H1 (cell line): ENCODE data around the gene SLC16A11. TPM values are rescaled to one million over a fixed set of nuclear protein-coding genes. Genes with fewer than 3 reads are reported as not detected.

ENCODE experiments used
- KDM5A ChIP-seq: fragments of 200-600 bp; IDR thresholded peaks from 2 replicates; pipeline ENCODE4 v1.7.1; 2012; ENCODE audit warnings: mild to moderate bottlenecking, low read length, inconsistent platforms, mixed read lengths
- polyA plus RNA-seq, 7 experiments: library from polyadenylated mRNA; depleted of rRNA in 3 of 7; stranded (reverse) in 5 of 7; unstranded in 2 of 7; fragments of >200 nt in 5 of 7; fragments of 200-250 nt in 2 of 7; gene quantifications; 1 replicate in 5 of 7; 2 replicates in 1 of 7; 4 replicates in 1 of 7; pipeline versions ENCODE4 v1.2.1 to v1.2.3, GENCODE V29; 2011 to 2013; ENCODE audit warnings: missing spikeins in 2 of 7, mixed read lengths in 2 of 7
- total RNA-seq: library from RNA; stranded (reverse); fragmentation: NEBNext Ultra II Directional; extraction: Animal tissue kit (Norgen Biotek cat#: 25700); gene quantifications from 2 replicates; pipeline ENCODE4 v1.2.1, GENCODE V29; 2021
- TF ChIP-seq, protein P1 (sequence below), 3 experiments: IDR thresholded peaks; 1 replicate in 2 of 3; 2 replicates in 1 of 3; pipeline versions ENCODE4 v1.5.1 to v1.6.1; 2011; ENCODE audit warnings: low read length in 3 of 3, mild to moderate bottlenecking in 3 of 3, inconsistent platforms in 2 of 3, low read depth in 1 of 3, moderate library complexity in 1 of 3; ENCODE audit not compliant: insufficient read depth in 1 of 3; ENCODE audit errors: control extremely low read depth in 1 of 3

The SLC16A11 gene
- total and polyA plus RNA-seq, 2 of the 8 experiments (the other 6 are each of a cell fraction or from before 2014, with no cell fraction given) = 0.35 to 0.39 TPM

DNA sequence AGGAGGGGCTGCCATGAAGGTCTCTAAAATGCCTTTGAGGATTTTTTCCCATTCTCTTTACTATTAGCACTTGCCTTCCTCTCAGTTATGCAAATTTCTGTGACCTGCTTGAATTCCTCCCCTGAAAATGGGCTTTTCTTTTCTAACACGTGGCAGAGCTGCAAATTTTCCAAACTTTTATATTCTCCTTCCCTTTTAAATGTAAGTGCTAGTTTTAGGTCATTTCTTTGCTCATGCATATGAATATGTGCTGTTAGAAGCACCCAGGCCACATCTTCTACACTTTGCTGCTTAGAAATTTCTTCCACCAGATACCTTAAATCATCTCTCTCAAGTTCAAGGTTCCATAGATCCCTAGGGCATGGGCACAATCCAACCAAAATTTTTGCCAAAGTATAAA, 24.4 kb upstream of the SLC16A11 start (continued):
- TF ChIP-seq, protein P1, sequence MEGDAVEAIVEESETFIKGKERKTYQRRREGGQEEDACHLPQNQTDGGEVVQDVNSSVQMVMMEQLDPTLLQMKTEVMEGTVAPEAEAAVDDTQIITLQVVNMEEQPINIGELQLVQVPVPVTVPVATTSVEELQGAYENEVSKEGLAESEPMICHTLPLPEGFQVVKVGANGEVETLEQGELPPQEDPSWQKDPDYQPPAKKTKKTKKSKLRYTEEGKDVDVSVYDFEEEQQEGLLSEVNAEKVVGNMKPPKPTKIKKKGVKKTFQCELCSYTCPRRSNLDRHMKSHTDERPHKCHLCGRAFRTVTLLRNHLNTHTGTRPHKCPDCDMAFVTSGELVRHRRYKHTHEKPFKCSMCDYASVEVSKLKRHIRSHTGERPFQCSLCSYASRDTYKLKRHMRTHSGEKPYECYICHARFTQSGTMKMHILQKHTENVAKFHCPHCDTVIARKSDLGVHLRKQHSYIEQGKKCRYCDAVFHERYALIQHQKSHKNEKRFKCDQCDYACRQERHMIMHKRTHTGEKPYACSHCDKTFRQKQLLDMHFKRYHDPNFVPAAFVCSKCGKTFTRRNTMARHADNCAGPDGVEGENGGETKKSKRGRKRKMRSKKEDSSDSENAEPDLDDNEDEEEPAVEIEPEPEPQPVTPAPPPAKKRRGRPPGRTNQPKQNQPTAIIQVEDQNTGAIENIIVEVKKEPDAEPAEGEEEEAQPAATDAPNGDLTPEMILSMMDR (IDR thresholded peaks at IDR 0.05; ENCODE audit: control extremely low read depth in 1 of 3, insufficient read depth in 1 of 3, low read depth in 1 of 3, low read length in 3 of 3) = no peak
- TF ChIP-seq KDM5A = no peak
